ENCODE data around the gene PATL2.
"Not testable (repeated sequence)": the region's sequence is repeated elsewhere in the genome, so short reads cannot be mapped to it uniquely, and the experiment has no call there.

PATL2 gene

DNA sequence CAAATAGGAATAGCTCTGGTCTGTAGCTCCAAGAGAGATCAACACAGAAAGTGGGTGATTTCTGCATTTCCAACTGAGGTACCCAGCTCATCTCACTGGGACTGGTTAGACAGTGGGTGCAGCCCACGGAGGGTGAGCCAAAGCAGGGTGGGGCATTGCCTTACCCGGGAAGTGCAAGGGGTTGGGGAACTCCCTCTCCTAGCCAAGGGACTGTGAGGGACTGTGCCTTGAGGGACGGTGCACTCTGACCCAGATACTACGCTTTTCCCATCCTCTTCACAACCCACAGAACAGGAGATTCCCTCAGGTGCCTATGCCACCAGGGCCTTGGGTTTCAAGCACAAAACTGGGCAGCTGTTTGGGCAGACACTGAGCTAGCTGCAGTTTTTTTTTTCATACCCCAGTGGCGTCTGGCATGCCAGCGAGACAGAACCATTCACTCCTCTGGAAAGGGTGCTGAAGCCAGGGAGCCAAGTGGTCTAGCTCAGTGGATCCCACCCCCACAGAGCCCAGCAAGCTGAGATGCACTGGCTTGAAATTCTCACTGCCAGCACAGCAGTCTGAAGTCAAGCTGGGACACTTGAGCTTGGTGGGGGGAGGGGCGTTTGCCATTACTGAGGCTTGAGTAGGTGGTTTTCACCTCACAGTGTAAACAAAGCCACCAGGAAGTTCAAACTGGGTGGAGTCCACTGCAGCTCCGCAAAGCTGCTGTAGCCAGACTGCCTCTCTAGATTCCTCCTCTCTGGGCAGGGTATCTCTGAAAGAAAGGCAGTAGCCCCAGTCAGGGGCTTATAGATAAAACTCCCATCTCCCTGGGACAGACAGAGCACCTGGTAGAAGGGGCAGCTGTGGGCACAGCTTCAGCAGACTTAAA, 28.1 kb downstream of the PATL2 start:
- not testable (repeated sequence) for H3K4ac ChIP-seq (ENCODE audit: low read length); H3K9me3 ChIP-seq (replicated peaks in 1 of 2; ENCODE audit: control insufficient read depth in 2 of 2, insufficient read depth in 1 of 2, low read depth in 1 of 2, low read length in 2 of 2); H3K23ac ChIP-seq (ENCODE audit: low read depth, low read length, poor library complexity); H4K8ac ChIP-seq (ENCODE audit: low read depth, low read length); H3K36me3 ChIP-seq (replicated peaks in 1 of 2; ENCODE audit: control insufficient read depth in 2 of 2, insufficient read depth in 2 of 2, low read length in 2 of 2); H3K4me2 ChIP-seq (ENCODE audit: insufficient read depth, low read length, poor library complexity, severe bottlenecking); H3K14ac ChIP-seq (ENCODE audit: low read length); H3K79me1 ChIP-seq (ENCODE audit: low read depth, low read length); H3K9ac ChIP-seq (ENCODE audit: low read depth, low read length, poor library complexity); H2BK15ac ChIP-seq (ENCODE audit: low read length); H2BK120ac ChIP-seq (ENCODE audit: low read depth, low read length); H4K91ac ChIP-seq (ENCODE audit: low read depth, low read length, poor library complexity); H2AK5ac ChIP-seq (ENCODE audit: low read depth, low read length); H3K27ac ChIP-seq (replicated peaks; ENCODE audit: low read length); H2BK12ac ChIP-seq (ENCODE audit: low read length); DNase-seq (ENCODE audit: low spot score); H2BK5ac ChIP-seq (ENCODE audit: low read length); H3K18ac ChIP-seq (ENCODE audit: low read length); H3K4me1 ChIP-seq (ENCODE audit: control insufficient read depth in 2 of 2, insufficient read depth in 1 of 2, low read depth in 1 of 2, low read length in 2 of 2); H3K4me3 ChIP-seq (ENCODE audit: low read length in 2 of 2)
- no CpG with 5 or more reads among the region's 8 CpGs for WGBS, 2 donors (ENCODE audit: extremely low coverage in 2 of 2, insufficient read length in 2 of 2, insufficient replicate concordance in 1 of 2)
- H2AFZ ChIP-seq (ENCODE audit: low read length): peak overlapping the region; percentile 74
- H3K27me3 ChIP-seq (ENCODE audit: control insufficient read depth in 3 of 3, insufficient read depth in 3 of 3, low read depth in 1 of 3, low read length in 3 of 3): peaks cover 0 to 19% (median 0%) of the 10 kb centered on the region in 3 experiments

GRCh38 chr15:44682211-44682610, 28.9 kb downstream of the PATL2 start:
- no peak overlapping the region for H3K9ac ChIP-seq (ENCODE audit: low read depth, low read length, poor library complexity)
- H2BK5ac ChIP-seq (ENCODE audit: low read length): no peak overlapping the region
- H4K8ac ChIP-seq (ENCODE audit: low read depth, low read length): no peak overlapping the region
- H4K91ac ChIP-seq (ENCODE audit: low read depth, low read length, poor library complexity): no peak overlapping the region
- peaks cover 1 to 5% of the 10 kb centered on the region in 2 donors for H3K4me1 ChIP-seq (ENCODE audit: control insufficient read depth in 2 of 2, insufficient read depth in 1 of 2, low read depth in 1 of 2, low read length in 2 of 2)
- no peak for DNase-seq (ENCODE audit: low spot score)
- H3K27me3 ChIP-seq (ENCODE audit: control insufficient read depth in 3 of 3, insufficient read depth in 3 of 3, low read depth in 1 of 3, low read length in 3 of 3): peaks cover 0 to 19% (median 0%) of the 10 kb centered on the region in 3 experiments
- H3K9me3 ChIP-seq (replicated peaks in 1 of 2; ENCODE audit: control insufficient read depth in 2 of 2, insufficient read depth in 1 of 2, low read depth in 1 of 2, low read length in 2 of 2): no peaks in the 10 kb centered on the region
- H2BK15ac ChIP-seq (ENCODE audit: low read length): no peak overlapping the region
- WGBS, 2 donors (ENCODE audit: extremely low coverage in 2 of 2, insufficient read length in 2 of 2, insufficient replicate concordance in 1 of 2): no CpG with 5 or more reads among the region's 2 CpGs
- no peak overlapping the region for H2AFZ ChIP-seq (ENCODE audit: low read length)
- H3K18ac ChIP-seq (ENCODE audit: low read length): no peak overlapping the region
- no peak overlapping the region for H2BK120ac ChIP-seq (ENCODE audit: low read depth, low read length)
- H3K4me2 ChIP-seq (ENCODE audit: insufficient read depth, low read length, poor library complexity, severe bottlenecking): no peak overlapping the region
- no peak overlapping the region for H3K4ac ChIP-seq (ENCODE audit: low read length)
- no peak overlapping the region for H3K27ac ChIP-seq (replicated peaks; ENCODE audit: low read length)
- no peaks in the 10 kb centered on the region for H3K79me1 ChIP-seq (ENCODE audit: low read depth, low read length)
- H3K14ac ChIP-seq (ENCODE audit: low read length): no peak overlapping the region
- H2BK12ac ChIP-seq (ENCODE audit: low read length): no peak overlapping the region
- H3K4me3 ChIP-seq (ENCODE audit: low read length in 2 of 2): no peak overlapping the region
- no peaks in the 10 kb centered on the region for H3K36me3 ChIP-seq (replicated peaks in 1 of 2; ENCODE audit: control insufficient read depth in 2 of 2, insufficient read depth in 2 of 2, low read length in 2 of 2)
- H2AK5ac ChIP-seq (ENCODE audit: low read depth, low read length): no peak overlapping the region
- no peak overlapping the region for H3K23ac ChIP-seq (ENCODE audit: low read depth, low read length, poor library complexity)

DNA sequence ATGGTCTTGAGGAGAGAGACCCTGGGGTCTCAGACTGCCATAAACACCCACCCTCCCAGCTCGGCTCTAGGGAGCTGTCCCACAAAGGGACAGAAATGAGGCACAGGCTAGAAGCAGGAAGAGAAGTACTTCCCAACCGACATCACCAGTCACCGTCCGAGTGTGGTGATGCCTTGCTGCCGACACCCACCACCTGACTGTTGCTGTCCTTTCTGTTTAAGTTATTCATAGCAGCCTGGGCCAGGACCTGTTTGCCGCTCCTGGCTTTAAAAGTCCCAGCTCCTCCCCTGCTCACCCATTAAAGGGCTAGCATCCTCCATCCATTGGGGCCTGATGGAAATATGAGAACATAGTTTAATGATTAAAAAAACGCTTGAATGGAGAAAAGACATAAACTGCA, 34.4 kb downstream of the PATL2 start:
- Histone ChIP-seq H3K9me3 (replicated peaks in 1 of 2; ENCODE audit: control insufficient read depth in 2 of 2, insufficient read depth in 1 of 2, low read depth in 1 of 2, low read length in 2 of 2) (peaks cover 0 to 2% of the 10 kb centered on the region in 2 donors), H4K8ac (ENCODE audit: low read depth, low read length) (no peak overlapping the region), H3K18ac (ENCODE audit: low read length) (no peak overlapping the region), H2BK120ac (ENCODE audit: low read depth, low read length) (peak overlapping the region; percentile 10), H3K4me1 (ENCODE audit: control insufficient read depth in 2 of 2, insufficient read depth in 1 of 2, low read depth in 1 of 2, low read length in 2 of 2) (peaks cover 0 to 1% of the 10 kb centered on the region in 2 donors), H3K79me1 (ENCODE audit: low read depth, low read length) (no peaks in the 10 kb centered on the region), H4K91ac (ENCODE audit: low read depth, low read length, poor library complexity) (no peak overlapping the region), H3K27me3 (ENCODE audit: control insufficient read depth in 3 of 3, insufficient read depth in 3 of 3, low read depth in 1 of 3, low read length in 3 of 3) (peaks cover 0 to 38% (median 0%) of the 10 kb centered on the region in 3 experiments), H3K4ac (ENCODE audit: low read length) (no peak overlapping the region), H2BK5ac (ENCODE audit: low read length) (no peak overlapping the region), H2BK12ac (ENCODE audit: low read length) (no peak overlapping the region), H3K4me2 (ENCODE audit: insufficient read depth, low read length, poor library complexity, severe bottlenecking) (no peak overlapping the region), H2AFZ (ENCODE audit: low read length) (no peak overlapping the region), H3K27ac (replicated peaks; ENCODE audit: low read length) (no peak overlapping the region), H3K36me3 (replicated peaks in 1 of 2; ENCODE audit: control insufficient read depth in 2 of 2, insufficient read depth in 2 of 2, low read length in 2 of 2) (no peaks in the 10 kb centered on the region), H3K14ac (ENCODE audit: low read length) (no peak overlapping the region), H2BK15ac (ENCODE audit: low read length) (no peak overlapping the region), H2AK5ac (ENCODE audit: low read depth, low read length) (no peak overlapping the region), H3K4me3 (ENCODE audit: low read length in 2 of 2) (no peak overlapping the region), H3K9ac (ENCODE audit: low read depth, low read length, poor library complexity) (no peak overlapping the region), H3K23ac (ENCODE audit: low read depth, low read length, poor library complexity) (no peak overlapping the region)
- no peak for DNase-seq (ENCODE audit: low spot score)
- WGBS, 2 donors (ENCODE audit: extremely low coverage in 2 of 2, insufficient read length in 2 of 2, insufficient replicate concordance in 1 of 2): no CpG with 5 or more reads among the region's 7 CpGs

DNA sequence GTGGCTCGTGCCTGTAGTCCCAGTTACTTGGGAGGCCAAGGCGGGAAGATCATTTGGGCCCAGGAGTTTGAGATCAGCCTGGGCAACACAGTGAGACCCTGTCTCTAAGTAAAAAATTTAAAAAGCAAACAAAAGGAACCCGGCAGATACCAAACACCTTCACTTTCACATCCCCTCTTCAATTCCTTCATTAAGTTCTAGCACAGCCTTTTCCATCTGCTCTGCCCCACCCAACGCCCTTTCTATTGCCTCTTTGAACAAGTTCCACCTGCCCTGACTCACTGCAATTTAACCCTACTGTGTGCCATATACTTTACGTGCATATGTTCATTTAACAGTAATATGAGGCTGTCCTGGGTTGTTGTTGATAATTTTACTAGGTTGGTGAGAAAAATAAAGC, 35.2 kb downstream of the PATL2 start:
- Histone ChIP-seq H3K23ac (ENCODE audit: low read depth, low read length, poor library complexity) (no peak overlapping the region), H4K8ac (ENCODE audit: low read depth, low read length) (no peak overlapping the region), H2BK120ac (ENCODE audit: low read depth, low read length) (no peak overlapping the region), H3K4ac (ENCODE audit: low read length) (no peak overlapping the region), H3K4me1 (ENCODE audit: control insufficient read depth in 2 of 2, insufficient read depth in 1 of 2, low read depth in 1 of 2, low read length in 2 of 2) (peaks cover 0 to 1% of the 10 kb centered on the region in 2 donors), H3K9me3 (replicated peaks in 1 of 2; ENCODE audit: control insufficient read depth in 2 of 2, insufficient read depth in 1 of 2, low read depth in 1 of 2, low read length in 2 of 2) (peaks cover 0 to 2% of the 10 kb centered on the region in 2 donors), H4K91ac (ENCODE audit: low read depth, low read length, poor library complexity) (no peak overlapping the region), H2AK5ac (ENCODE audit: low read depth, low read length) (no peak overlapping the region), H3K14ac (ENCODE audit: low read length) (no peak overlapping the region), H2BK12ac (ENCODE audit: low read length) (no peak overlapping the region), H2BK15ac (ENCODE audit: low read length) (no peak overlapping the region), H2AFZ (ENCODE audit: low read length) (no peak overlapping the region), H3K27ac (replicated peaks; ENCODE audit: low read length) (no peak overlapping the region), H3K18ac (ENCODE audit: low read length) (no peak overlapping the region), H3K27me3 (ENCODE audit: control insufficient read depth in 3 of 3, insufficient read depth in 3 of 3, low read depth in 1 of 3, low read length in 3 of 3) (peaks cover 0 to 31% (median 0%) of the 10 kb centered on the region in 3 experiments), H2BK5ac (ENCODE audit: low read length) (no peak overlapping the region), H3K4me2 (ENCODE audit: insufficient read depth, low read length, poor library complexity, severe bottlenecking) (no peak overlapping the region), H3K79me1 (ENCODE audit: low read depth, low read length) (no peaks in the 10 kb centered on the region), H3K36me3 (replicated peaks in 1 of 2; ENCODE audit: control insufficient read depth in 2 of 2, insufficient read depth in 2 of 2, low read length in 2 of 2) (no peaks in the 10 kb centered on the region), H3K9ac (ENCODE audit: low read depth, low read length, poor library complexity) (no peak overlapping the region), H3K4me3 (ENCODE audit: low read length in 2 of 2) (no peak overlapping the region)
- DNase-seq (ENCODE audit: low spot score): no peak
- WGBS, 2 donors (ENCODE audit: extremely low coverage in 2 of 2, insufficient read length in 2 of 2, insufficient replicate concordance in 1 of 2): no CpG with 5 or more reads among the region's 5 CpGs

Measured in neuronal stem cell (in vitro differentiated cells).